Lung (tissue), 12 donors: ENCODE data around the gene WAPL. TPM values are rescaled to one million over a fixed set of nuclear protein-coding genes. Genes with fewer than 3 reads are reported as not detected.

Experiments
- ATAC-seq: fragments of 200-7000 bp; cut with Tn5 transposase; one replicate; pipeline ENCODE4 v1.9.1; 2020; ENCODE audit warnings: moderate number of reproducible peaks; ENCODE audit not compliant: insufficient read depth, low FRiP score
- DNase-seq, 3 donors: peaks; one replicate each; pipeline ENCODE4 v3.0.0-alpha.2; 2013 to 2017
- H3K27ac ChIP-seq, 2 donors: one replicate each; pipeline ENCODE4 v1.5.1; 2013; ENCODE audit warnings: mild to moderate bottlenecking in 2 of 2, moderate library complexity in 2 of 2, control low read depth in 1 of 2, inconsistent platforms in 1 of 2, low read depth in 1 of 2, low read length in 1 of 2
- H3K27me3 ChIP-seq, 3 donors: one replicate each; pipeline ENCODE4 v1.5.1; 2013; ENCODE audit warnings: low read length in 2 of 3; ENCODE audit not compliant: control insufficient read depth in 3 of 3, insufficient read depth in 3 of 3
- H3K36me3 ChIP-seq, 4 donors: one replicate each; pipeline ENCODE4 v1.5.1; 2013; ENCODE audit warnings: low read length in 4 of 4, mild to moderate bottlenecking in 1 of 4, moderate library complexity in 1 of 4; ENCODE audit not compliant: control insufficient read depth in 4 of 4, insufficient read depth in 4 of 4
- H3K4me1 ChIP-seq, 5 donors: one replicate each; pipeline ENCODE4 v1.5.1; 2013; ENCODE audit warnings: low read length in 5 of 5, mild to moderate bottlenecking in 2 of 5, moderate library complexity in 1 of 5; ENCODE audit not compliant: control insufficient read depth in 5 of 5, insufficient read depth in 5 of 5
- H3K4me3 ChIP-seq: one replicate; pipeline ENCODE4 v1.5.1; 2013; ENCODE audit warnings: mild to moderate bottlenecking, control low read depth, moderate library complexity
- H3K9ac ChIP-seq, 2 donors: one replicate each; pipeline ENCODE4 v1.5.1; 2013; ENCODE audit warnings: low read length in 2 of 2, control low read depth in 1 of 2; ENCODE audit not compliant: insufficient read depth in 1 of 2
- H3K9me3 ChIP-seq, 4 donors: one replicate each; pipeline ENCODE4 v1.5.1; 2013; ENCODE audit warnings: low read length in 3 of 4, mild to moderate bottlenecking in 1 of 4, moderate library complexity in 1 of 4; ENCODE audit not compliant: control insufficient read depth in 4 of 4, insufficient read depth in 3 of 4
- WGBS, 2 donors: extraction: QIAGEN DNeasy Blood & Tissue Kit; methylation state at CpG; one replicate each; pipeline ENCODE4 v1.1.7; 2013; 5-methylcytosine and 5-hydroxymethylcytosine counted together
- polyA plus RNA-seq, 2 donors: library from polyadenylated mRNA; stranded (reverse); fragments of 200-250 nt; gene quantifications; one replicate each; pipeline ENCODE4 v1.2.1, GENCODE V29; 2013
- total RNA-seq, 2 donors: library from RNA; depleted of rRNA in 1 of 2; stranded (reverse); fragments of >200 nt in 1 of 2; gene quantifications; one replicate each; pipeline ENCODE4 v1.2.1, GENCODE V29; 2014 to 2021
- TF ChIP-seq, protein P1 (sequence below): IDR thresholded peaks from 2 replicates; pipeline ENCODE4 v1.5.1; 2012; ENCODE audit warnings: mild to moderate bottlenecking; ENCODE audit errors: control extremely low read depth, extremely low read depth
- donor health status: control.
- donor health status: control.
- donor health status: Bipolar disorder and iron deficiency.
- donor health status: healthy.
- donor health status: DM: yes; HTN: yes; CAD: no.

WAPL gene
- total and polyA plus RNA-seq, 4 donors, result 15.0 to 67.8 (median 24.0) TPM

DNA sequence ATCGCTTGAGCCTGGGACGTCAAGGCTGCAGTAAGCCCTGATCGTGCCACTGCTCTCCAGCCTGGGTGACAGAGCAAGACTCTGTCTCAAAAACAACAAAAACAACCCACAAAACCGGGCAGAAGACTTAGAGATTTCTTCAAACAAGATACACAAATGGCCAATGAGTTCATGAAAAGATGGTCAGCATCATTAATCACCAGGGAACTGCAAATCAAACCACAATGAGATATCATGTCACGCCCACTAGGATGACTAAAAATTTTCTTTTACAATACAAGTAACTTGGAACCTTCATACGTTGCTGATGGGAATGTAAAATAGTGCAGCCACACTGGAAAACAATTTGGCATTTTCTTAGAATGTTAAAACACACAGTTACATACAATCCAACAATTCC is 77.7 kb downstream of the WAPL start:
- WGBS, 2 donors, result 81 to 84% methylated on average over 6 of the region's 6 CpGs
- no peak overlapping the region for H3K27ac ChIP-seq
- DNase-seq (no peak), ATAC-seq (no peak)
- H3K4me3 ChIP-seq, result no peak overlapping the region
- peaks cover 0 to 6% (median 0%) of the 10 kb centered on the region in 5 donors for H3K4me1 ChIP-seq
- no peaks in the 10 kb centered on the region for H3K27me3 ChIP-seq
- no peaks in the 10 kb centered on the region for H3K9me3 ChIP-seq
- TF ChIP-seq, protein P1, sequence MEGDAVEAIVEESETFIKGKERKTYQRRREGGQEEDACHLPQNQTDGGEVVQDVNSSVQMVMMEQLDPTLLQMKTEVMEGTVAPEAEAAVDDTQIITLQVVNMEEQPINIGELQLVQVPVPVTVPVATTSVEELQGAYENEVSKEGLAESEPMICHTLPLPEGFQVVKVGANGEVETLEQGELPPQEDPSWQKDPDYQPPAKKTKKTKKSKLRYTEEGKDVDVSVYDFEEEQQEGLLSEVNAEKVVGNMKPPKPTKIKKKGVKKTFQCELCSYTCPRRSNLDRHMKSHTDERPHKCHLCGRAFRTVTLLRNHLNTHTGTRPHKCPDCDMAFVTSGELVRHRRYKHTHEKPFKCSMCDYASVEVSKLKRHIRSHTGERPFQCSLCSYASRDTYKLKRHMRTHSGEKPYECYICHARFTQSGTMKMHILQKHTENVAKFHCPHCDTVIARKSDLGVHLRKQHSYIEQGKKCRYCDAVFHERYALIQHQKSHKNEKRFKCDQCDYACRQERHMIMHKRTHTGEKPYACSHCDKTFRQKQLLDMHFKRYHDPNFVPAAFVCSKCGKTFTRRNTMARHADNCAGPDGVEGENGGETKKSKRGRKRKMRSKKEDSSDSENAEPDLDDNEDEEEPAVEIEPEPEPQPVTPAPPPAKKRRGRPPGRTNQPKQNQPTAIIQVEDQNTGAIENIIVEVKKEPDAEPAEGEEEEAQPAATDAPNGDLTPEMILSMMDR, result no peak
- H3K36me3 ChIP-seq, result peaks cover 24 to 51% (median 31%) of the 10 kb centered on the region in 4 donors
- no peak overlapping the region for H3K9ac ChIP-seq

DNA sequence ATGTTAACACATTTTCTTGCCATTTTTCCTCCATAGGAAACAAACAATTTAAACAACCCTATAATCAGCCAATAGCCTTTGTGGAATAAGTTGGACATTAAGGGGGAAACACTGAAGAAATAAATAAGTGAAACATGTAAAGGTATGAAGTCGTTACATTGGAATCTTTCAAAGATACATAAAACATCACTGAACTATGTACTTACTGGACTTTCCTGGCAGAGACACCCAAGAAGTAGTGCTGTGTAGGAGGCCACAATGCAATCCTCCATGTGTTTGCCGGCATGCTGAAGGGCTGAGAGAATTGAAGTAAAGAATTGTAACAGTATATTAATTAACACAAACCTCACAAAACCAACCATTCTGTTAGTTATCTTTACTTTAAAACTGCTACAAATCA is 78.5 kb downstream of the WAPL start:
- H3K27me3 ChIP-seq, result no peaks in the 10 kb centered on the region
- 91 to 92% methylated on average over 2 of the region's 2 CpGs for WGBS, 2 donors
- no peaks in the 10 kb centered on the region for H3K9me3 ChIP-seq
- no peak overlapping the region for H3K4me3 ChIP-seq
- TF ChIP-seq, protein P1, result no peak
- DNase-seq, result no peak
- H3K9ac ChIP-seq, result no peak overlapping the region
- H3K27ac ChIP-seq, result no peak overlapping the region
- ATAC-seq, result no peak
- H3K36me3 ChIP-seq, result peaks cover 25 to 51% (median 32%) of the 10 kb centered on the region in 4 donors
- peaks cover 0 to 6% (median 0%) of the 10 kb centered on the region in 5 donors for H3K4me1 ChIP-seq

DNA sequence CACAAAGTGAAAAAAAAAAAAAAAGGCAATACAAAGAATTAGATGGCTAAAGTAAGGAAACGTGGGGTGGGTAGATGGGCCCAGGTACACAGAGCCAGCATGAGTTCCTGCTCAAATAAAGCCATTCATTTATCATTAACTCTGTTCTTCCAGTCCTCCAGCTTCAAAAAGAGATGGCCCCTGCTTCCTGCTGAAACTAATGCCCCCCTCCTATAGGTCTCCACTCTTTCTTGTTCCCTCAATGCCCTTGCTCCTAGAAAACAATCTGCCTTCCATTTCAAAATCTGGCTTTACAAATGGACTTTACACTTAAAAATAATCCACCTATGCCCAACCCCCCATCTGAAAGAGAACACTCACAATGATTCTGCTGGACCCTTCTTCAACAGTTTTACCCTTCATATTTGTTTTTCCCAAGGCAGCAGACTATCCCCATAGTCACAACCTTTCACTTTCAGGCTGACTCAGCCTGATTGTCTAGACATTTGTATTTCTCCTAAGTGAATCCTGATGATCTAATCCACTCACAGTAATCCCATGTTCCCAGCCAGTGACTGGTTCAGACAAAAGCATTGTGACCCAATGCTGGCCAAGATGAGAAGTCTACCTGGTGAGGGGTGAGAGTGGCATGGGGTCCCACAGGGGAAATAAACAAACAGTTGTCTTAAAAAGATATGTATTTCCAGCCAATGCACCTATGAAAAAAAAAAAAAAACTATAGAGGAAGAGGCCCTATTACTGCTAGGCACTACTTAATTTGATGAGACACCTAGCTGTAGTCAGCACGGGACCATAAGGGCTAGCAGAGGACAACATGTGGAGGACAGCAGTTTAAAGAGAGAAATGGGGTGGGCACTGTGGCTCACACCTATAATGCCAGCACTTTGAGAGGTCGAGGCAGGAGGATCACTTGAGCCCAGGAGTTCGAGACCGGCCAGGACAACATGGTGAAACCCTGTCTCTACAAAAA is 80.4 kb downstream of the WAPL start:
- Histone ChIP-seq H3K27me3 (no peaks in the 10 kb centered on the region), H3K27ac (no peak overlapping the region), H3K4me3 (no peak overlapping the region), H3K4me1 (no peaks in the 10 kb centered on the region), H3K36me3 (peaks cover 27 to 55% (median 44%) of the 10 kb centered on the region in 4 donors), H3K9ac (no peak overlapping the region), H3K9me3 (no peaks in the 10 kb centered on the region)
- TF ChIP-seq, protein P1, result no peak
- DNase-seq (no peak), ATAC-seq (no peak)
- 97 to 98% methylated on average over 5 of the region's 5 CpGs for WGBS, 2 donors
